Measurements from ENCODE around the gene SSR2.
A peak's percentile ranks its signal among the peaks of the same experiment; 100 is the strongest.

The SSR2 gene

GRCh38 chr1:155973723-155974122 lies 47.0 kb downstream of the SSR2 start:
- no peak for DNase-seq (ENCODE audit: low read depth)

GRCh38 chr1:155971910-155972809 lies 48.6 kb downstream of the SSR2 start:
- DNase-seq (ENCODE audit: low read depth) = no peak

GRCh38 chr1:155970531-155971167 lies 50.1 kb downstream of the SSR2 start:
- peak; percentile 93 for DNase-seq (ENCODE audit: low read depth)

DNA sequence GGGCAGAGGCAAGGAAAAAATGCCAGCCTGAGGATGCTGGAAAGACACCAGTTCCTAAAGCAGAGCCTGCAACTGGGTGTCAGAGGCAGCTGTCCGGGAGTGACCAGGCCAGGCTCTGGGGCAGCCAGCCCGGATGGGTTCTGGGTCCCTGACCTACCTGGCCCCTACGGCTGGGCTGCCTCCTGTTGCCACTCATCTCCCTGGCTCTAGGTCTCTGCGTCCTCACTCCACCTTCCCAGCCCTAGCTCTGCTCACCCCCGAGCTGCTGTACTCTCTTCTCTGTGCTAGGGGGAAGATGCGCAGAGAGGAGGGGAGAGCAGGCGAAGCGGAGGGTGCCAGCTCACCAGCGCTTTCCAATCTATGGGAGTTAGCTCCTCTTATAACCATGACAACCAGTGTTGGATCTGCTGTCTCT lies 51.4 kb downstream of the SSR2 start:
- no peak for DNase-seq (ENCODE audit: low read depth)

DNA sequence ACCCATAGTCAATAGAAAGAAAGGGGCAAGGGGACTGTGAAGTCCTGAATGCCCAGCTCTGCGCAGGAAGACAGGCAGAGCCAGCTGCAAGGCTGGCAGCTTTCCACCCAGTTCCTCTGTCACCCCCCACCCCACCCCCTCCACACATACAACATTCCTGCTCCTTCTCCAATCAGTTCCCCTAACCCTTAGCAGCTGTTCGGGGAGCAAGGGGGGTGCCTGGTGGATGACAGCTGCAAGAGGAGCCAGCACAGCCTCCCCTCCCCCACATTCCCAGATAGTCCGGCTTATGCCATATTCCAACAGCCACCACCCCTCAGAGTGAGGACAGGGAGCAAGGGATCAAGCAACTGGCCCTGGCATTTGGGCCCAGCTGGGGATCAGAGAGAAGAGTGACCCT lies 52.1 kb downstream of the SSR2 start:
- DNase-seq (ENCODE audit: low read depth) = no peak

DNA sequence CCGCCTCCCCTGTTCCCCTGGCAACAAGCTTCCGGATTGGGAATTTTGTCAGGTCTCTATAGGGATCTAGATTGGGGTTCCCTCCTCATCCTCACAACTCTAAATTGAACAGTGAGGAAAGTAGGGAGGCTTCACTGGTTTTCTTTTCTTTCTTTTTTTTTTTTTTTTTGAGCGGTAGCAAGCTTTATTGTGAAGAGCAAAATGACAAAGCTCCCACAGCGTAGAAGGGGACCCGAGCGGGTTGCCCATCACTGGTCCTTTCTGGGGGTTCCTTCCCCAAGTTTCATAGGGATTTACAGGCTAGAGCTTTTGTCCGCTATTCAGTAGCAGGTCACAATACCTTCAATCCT lies 52.7 kb downstream of the SSR2 start:
- DNase-seq (ENCODE audit: low read depth) = no peak

DNA sequence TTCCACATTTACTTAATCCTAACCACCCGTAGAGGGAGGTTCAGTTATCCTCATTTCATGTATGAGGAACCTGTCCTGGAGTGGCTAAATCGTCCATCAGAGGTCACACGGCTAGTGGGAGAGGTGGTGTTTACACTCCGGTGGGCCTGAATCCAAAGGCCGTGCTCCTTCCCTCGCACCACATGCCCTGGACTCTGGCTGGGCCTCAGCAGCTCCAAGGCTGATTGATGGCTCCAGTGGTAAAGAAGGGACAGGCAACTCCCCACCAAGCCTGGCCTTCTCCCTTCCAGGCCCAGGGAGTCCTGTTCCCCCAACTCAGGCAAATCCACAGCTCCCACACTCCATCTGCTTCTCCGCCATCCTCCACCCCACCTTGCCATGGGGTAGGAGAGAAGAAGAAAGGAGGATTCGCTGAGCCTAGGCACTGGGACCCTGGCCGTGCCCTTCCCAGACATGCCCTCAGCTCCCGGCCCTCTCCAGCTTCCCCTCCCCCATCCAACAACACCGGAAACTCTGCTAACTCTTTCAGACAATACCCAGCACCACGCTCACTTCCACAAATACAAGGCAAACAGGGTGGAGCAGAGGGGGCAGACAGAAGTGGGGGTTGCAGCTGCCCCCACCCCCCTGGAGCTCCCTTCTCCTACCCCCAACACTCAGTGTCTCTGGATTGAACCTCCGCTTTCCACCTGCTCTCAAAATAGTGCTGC lies 53.3 kb downstream of the SSR2 start:
- DNase-seq (ENCODE audit: low read depth) = no peak

DNA sequence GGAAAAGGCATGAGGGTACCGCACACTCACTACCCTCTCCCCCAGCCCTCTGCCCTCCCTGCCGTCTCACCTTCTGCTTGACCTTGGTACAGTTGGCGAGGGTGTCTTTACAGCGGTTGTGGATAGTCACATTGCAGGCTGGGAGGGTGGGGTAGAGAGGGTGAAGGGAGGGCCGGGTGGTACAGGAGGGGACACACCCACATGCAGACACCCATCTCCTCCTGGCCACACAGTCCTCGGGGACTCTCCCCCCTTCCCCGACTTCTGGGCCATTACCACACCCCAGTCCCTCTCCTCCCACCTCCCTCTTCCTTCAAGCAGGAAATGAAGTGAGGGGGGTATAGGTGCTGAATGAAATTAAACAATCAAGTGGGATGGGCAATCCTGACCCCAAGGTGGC lies 54.0 kb downstream of the SSR2 start:
- DNase-seq (ENCODE audit: low read depth) = no peak

- DNase-seq (ENCODE audit: low read depth) = no peak
These were observed 54.6 kb downstream of the SSR2 start for GRCh38 chr1:155966135-155966534.

- no peak for DNase-seq (ENCODE audit: low read depth)
These were observed 56.6 kb downstream of the SSR2 start for GRCh38 chr1:155964193-155964592.

- DNase-seq (ENCODE audit: low read depth) = peak; percentile 59
These were observed 58.0 kb downstream of the SSR2 start for GRCh38 chr1:155962599-155963211.

DNA sequence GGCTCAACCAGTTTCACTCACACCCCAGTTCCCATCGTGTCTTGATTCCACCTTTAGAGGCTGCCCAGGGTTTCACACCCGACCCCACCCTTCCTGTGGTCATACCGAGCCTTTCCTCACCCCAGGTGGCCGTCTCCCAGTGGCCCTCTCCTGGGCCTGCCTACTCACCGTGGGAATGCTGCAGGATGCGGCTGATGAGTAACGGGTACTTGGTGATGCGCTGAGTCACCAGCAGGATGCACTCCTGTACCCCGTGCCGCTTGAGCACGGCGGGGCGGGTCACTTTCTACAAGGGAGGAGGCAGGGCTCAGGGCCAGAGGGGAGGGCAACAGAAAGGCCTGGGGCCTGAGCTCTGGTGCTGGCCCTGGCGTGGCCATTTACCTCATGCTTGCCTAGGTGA lies 58.8 kb downstream of the SSR2 start:
- peak; percentile 100 for DNase-seq (ENCODE audit: low read depth)

DNA sequence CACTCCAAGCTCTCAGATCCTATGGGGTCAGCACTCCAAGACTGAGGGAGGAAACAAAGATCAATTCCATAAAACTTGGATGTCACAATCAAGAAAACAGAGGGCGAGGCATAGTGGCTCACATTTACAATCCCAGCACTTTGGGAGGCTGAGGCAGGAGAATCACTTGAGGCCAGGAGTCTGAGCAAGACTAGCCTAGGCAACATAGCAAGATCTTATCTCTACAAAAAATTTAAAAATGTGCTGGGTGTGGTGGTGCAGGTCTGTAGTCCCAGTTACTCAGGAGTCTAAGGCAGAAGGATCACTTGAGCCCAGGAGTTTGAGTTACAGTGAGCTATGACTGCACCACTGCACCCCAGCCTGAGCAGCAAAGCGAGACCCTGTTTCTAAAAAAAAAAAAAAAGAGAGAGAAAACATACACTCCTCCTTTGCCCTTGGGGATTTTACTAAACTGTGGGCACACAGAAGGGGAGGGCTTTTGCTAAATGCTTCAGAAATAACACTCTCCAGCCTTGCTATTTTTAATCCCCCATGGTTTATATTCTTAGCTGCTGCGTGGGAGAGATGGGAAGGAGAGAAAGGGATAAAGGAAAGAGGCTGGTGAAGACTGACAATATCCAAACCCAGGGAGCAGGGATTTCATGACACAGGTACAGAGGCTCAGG lies 60.5 kb downstream of the SSR2 start:
- no peak for DNase-seq (ENCODE audit: low read depth)
